ENCODE measurements around the gene TTC22.

TTC22 gene

GRCh38 chr1:54745274-54745673, 55.8 kb downstream of the TTC22 start:
- DNase-seq: no peak

- no peak for DNase-seq
These were observed 56.4 kb downstream of the TTC22 start for GRCh38 chr1:54744696-54745095.

GRCh38 chr1:54743416-54744226, 57.5 kb downstream of the TTC22 start:
- DNase-seq: no peak

- DNase-seq: no peak
These were observed 58.8 kb downstream of the TTC22 start for GRCh38 chr1:54742282-54742681.

- DNase-seq: no peak
These were observed 59.6 kb downstream of the TTC22 start for GRCh38 chr1:54741531-54741930.

GRCh38 chr1:54738244-54738643, 62.9 kb downstream of the TTC22 start:
- no peak for DNase-seq

GRCh38 chr1:54736685-54737084, 64.4 kb downstream of the TTC22 start:
- DNase-seq: no peak

Measured in NCI-H1436 (cell line).